Astrocyte of the cerebellum (primary cell): ENCODE results near the gene CUTC.

Experiments used
- DNase-seq: peaks from one replicate; pipeline ENCODE4 v3.0.0-alpha.2; 2011; ENCODE audit warnings: low read depth
- H3K4me3 ChIP-seq: 2 replicates; pipeline ENCODE4 v1.5.1; 2011; ENCODE audit warnings: mild to moderate bottlenecking, low read depth, low read length, moderate library complexity
- in situ Hi-C: cut with HindIII; loops from 2 replicates; pipeline ENCODE4 v1.10.0; 2017; ENCODE audit warnings: low sequenced_read_pairs
- TF ChIP-seq, protein P1 (sequence below): IDR thresholded peaks from 2 replicates; pipeline ENCODE4 v1.5.1; 2012; ENCODE audit warnings: low read length, low read depth, moderate library complexity, mild to moderate bottlenecking; ENCODE audit errors: missing control alignments

Gene CUTC

DNA sequence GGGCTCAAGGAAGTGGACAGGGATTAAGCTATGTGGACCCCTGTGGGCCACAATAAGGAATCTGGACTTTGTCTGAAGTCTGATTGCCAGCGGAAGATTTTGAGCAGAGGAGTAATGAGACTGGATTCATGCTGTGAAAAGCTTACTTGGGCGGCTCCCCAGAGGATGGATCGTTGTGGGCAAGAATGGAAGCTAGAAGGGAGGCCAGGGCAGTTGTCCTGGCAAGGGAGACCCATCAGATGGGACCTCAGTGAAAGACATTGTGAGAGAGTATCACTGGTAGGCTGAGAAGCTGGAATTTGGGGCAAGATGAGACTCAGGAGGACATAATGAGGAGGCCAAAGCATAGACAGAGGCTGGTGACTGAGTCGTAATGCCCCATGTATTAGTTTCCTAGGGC is 66.0 kb downstream of the CUTC start:
- no peak overlapping the region for H3K4me3 ChIP-seq
- no peak for DNase-seq
- TF ChIP-seq, protein P1, sequence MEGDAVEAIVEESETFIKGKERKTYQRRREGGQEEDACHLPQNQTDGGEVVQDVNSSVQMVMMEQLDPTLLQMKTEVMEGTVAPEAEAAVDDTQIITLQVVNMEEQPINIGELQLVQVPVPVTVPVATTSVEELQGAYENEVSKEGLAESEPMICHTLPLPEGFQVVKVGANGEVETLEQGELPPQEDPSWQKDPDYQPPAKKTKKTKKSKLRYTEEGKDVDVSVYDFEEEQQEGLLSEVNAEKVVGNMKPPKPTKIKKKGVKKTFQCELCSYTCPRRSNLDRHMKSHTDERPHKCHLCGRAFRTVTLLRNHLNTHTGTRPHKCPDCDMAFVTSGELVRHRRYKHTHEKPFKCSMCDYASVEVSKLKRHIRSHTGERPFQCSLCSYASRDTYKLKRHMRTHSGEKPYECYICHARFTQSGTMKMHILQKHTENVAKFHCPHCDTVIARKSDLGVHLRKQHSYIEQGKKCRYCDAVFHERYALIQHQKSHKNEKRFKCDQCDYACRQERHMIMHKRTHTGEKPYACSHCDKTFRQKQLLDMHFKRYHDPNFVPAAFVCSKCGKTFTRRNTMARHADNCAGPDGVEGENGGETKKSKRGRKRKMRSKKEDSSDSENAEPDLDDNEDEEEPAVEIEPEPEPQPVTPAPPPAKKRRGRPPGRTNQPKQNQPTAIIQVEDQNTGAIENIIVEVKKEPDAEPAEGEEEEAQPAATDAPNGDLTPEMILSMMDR, result no peak
- in situ Hi-C loops, result no loop called here

DNA sequence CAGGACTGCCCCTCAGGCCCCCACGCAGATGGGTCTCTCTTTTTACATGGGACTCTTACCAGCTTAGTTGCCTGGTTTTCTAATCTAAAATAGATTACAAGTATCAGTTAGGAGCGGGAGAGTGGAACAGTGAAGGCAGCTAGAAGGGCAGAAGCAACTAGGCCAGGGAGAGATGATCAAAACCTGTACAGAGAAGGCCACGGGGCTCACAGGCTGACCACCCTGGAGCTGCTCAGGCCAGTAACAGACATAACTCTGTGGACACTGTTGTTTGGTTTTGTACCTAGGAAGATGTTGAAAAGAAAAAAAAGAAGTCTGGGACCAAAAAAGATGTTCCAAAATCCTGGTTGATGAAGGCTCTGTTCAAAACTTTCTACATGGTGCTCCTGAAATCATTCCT is 66.9 kb downstream of the CUTC start:
- TF ChIP-seq, protein P1, result no peak
- no peak for DNase-seq
- H3K4me3 ChIP-seq, result no peak overlapping the region
- in situ Hi-C loops, result no loop called here

DNA sequence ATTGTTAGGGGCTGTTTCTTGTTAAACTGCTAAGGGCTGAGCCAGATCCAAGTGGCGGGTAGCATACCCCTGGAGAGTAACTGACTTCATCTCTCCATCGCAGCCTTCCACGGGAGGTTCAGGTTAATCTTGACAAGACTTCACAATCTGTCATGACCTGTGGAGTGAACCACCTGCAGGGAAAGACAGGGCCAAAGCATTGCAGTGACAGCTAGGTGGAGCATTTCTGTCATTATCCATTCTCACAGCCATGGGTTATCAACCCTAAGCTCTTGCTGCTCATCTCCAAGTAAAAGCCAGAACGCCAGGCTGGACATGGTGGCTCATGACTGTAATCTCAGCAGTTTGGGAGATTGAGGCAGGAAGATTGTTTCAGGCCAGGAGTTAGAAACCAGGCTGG is 67.6 kb downstream of the CUTC start:
- no peak overlapping the region for H3K4me3 ChIP-seq
- in situ Hi-C loops, result no loop called here
- TF ChIP-seq, protein P1, result no peak
- DNase-seq, result no peak

DNA sequence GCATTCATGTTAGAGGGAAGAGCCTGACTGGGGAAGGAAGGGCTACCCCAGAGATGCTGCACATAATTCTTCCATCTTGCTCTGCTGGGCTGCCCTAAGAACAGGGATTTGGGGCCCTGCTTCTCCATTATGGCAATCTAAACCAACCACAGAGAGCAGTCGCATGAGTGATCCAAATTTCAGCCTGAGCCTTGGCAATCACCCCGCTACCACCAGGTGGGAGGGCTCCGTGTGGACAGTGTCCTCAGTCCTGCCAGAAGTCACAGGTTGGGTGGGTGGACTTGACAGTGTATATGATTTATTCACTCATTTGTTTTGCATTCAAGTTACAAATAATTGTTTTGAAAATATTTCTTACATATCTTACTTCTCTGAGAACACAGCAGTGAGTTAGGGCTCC is 72.4 kb downstream of the CUTC start:
- TF ChIP-seq, protein P1, result no peak
- in situ Hi-C loops, result no loop called here
- H3K4me3 ChIP-seq, result no peak overlapping the region
- no peak for DNase-seq

DNA sequence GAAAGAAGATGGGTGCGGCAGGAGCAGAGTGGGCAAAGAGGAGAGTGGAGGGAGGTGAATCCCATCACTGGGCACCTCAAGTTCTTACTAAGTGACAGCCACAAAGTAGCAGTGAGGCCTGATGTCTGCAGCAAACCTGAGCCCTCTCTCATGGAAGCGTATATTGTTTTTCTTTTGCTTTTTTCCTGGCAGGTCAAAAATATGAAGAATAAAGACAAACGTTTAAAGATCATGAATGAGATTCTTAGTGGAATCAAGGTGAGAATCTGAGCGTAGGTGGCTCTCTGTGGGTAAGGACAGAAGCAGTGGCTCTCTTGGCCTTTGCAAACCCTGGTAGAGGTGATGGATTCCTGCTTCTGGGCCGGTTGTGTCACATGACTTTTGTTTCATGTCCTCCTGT is 73.2 kb downstream of the CUTC start:
- in situ Hi-C loops, result no loop called here
- no peak overlapping the region for H3K4me3 ChIP-seq
- TF ChIP-seq, protein P1, result no peak
- DNase-seq, result no peak
